ENCODE data around the gene SCARF1.

The SCARF1 gene

GRCh38 chr17:1598399-1599095 lies 47.0 kb downstream of the SCARF1 start:
- no peak for DNase-seq (ENCODE audit: low read depth in 2 of 2)

DNA sequence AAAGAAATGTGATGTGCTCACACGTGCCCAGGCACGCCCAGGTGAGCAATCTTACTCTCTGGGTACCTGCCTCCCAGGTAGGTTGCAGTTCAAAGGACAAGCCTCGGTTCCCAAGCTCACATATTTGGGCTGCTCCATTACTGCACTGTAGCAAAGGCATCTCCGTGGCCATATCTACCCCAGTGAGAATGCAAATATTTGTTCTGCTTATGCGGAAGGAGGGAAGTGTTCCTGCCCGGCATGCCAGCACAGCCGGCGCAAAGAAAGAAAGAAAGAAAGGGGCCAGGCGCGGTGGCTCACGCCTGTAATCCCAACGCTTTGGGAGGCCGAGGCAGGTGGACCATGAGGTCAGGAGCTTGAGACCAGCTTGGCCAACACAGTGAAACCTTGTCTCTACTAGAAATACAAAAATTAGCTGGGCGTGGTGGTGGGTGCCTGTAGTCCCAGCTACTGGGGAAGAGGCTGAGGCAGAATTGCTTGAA lies 47.6 kb downstream of the SCARF1 start:
- DNase-seq (ENCODE audit: low read depth in 2 of 2): no peak

DNA sequence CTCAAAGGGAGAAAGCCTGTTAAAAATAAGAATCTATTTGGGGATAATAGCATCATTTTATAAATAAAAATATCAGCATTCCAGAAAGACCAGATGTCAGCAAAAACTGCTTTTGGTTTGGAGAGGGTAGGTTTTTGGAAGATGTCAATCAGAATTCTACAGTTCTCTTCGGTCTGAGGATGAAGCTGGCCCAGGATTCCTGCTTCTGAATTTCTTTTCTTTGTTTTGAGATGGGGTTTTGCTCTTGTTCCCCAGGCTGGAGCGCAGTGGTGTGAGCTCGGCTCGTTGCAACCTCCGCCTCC lies 52.0 kb downstream of the SCARF1 start:
- DNase-seq (ENCODE audit: low read depth in 2 of 2): no peak

DNA sequence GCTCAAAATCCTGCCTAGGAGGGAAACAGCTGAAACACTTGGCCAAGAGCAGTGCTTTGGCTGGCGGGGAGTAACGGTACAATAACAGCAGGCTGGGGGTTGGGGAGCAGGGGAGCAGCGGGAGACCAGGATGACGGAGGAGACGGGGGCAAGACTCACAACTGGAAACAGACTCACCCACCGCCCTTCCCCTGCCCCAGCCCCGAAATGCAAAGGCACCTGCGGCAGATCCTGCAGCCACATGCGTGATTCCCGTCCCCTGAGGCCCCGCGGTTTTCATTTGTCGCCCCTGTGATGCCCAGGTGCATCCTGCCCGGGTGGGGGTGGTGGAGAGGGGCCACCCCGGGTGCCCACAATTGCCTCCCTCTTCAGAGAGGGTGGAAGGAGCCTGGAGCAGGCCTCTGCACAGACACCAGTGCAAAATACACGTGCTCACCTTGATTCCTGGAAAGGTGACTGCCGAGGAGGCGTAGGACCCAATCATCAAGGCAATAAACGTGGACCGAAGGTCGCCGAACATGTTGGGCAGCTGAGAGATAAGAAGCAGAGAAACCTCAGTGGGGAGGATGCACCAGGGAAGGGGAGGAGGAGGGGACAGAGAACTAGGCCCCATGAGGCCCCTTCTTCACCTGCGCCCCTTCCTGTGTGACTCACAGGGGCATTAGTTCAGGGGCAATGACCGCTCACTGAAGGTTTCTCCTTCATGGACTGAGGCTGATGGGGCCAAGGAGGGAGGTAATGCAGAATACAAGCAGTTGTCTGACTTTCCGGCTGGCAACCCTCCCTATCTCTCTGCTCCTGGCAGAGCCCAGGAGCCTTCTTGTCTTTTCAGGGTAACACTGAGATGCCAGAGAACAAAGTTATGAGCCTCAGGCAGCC lies 52.5 kb downstream of the SCARF1 start:
- no peak for DNase-seq (ENCODE audit: low read depth in 2 of 2)

- no peak for DNase-seq (ENCODE audit: low read depth in 2 of 2)
Measured at GRCh38 chr17:1591474-1592090, 54.0 kb downstream of the SCARF1 start.

GRCh38 chr17:1590747-1591473 lies 54.6 kb downstream of the SCARF1 start:
- DNase-seq (ENCODE audit: low read depth in 2 of 2): no peak

DNA sequence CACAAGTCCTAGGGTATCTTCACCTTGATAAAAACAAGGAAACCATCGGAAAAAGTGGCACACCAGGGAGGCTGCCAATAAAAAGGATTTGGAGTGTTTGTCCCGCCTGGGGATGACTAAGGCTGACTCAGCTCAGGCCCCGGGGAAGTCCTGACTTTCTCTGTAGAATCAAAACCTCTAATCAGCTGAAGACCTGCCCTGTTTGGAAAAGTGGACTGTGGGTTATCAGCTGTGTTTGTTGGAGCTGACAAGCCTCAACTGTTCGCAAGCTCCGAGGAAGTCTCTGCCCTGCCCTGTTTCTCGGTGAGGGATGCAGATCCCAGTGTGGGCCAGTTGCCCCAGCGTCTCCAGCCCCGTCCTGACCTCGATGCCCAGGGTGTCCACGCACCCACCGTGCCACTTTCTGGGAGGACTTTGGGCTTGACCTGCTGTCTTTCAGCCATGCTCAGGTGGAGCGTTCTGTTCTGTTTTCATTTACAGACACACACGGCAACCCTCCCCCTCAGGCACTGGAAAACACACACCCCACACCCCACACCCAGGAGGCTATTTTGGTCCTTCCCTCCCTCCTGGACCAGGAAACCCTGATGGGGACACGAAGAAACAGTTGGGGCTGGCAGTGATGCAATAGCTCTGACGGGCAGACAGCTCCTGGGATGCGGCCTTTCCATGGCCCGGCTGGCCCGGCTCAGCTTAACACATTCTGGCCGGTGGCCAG lies 55.3 kb downstream of the SCARF1 start:
- DNase-seq (ENCODE audit: low read depth in 2 of 2): peak; percentile 23 to 36

GRCh38 chr17:1588821-1589585 lies 56.5 kb downstream of the SCARF1 start:
- DNase-seq (ENCODE audit: low read depth in 2 of 2): no peak

DNA sequence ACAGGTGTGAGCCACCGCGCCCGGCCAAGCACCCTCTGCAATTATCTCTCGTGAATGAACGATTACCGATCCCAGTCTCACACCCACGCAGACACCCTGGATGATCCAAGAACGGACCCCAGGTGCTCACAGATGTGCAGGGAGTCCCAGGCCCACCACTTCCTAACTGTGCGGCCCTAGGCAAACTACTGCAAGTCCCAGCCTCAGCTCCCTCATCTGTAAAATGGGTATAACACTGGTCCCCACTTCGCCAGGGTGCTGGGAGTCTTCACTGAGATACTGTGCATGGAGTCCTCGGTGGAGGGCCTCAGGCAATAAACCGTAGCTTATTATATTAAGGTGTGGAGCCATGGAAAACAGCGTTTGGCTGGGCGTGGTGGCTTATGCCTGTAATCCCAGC lies 61.4 kb downstream of the SCARF1 start:
- DNase-seq (ENCODE audit: low read depth in 2 of 2): no peak

All from fibroblast of skin of left biceps (primary cell).